NCI-H69 (cell line): Measurements from ENCODE around the gene SBF1.
"Not testable (repeated sequence)": the region's sequence is repeated elsewhere in the genome, so short reads cannot be mapped to it uniquely, and the experiment has no call there.

ENCODE experiments used
- DNase-seq: peaks from one replicate; lab custom pipeline; 2025; lab: John Stamatoyannopoulos, UW

The SBF1 gene

DNA sequence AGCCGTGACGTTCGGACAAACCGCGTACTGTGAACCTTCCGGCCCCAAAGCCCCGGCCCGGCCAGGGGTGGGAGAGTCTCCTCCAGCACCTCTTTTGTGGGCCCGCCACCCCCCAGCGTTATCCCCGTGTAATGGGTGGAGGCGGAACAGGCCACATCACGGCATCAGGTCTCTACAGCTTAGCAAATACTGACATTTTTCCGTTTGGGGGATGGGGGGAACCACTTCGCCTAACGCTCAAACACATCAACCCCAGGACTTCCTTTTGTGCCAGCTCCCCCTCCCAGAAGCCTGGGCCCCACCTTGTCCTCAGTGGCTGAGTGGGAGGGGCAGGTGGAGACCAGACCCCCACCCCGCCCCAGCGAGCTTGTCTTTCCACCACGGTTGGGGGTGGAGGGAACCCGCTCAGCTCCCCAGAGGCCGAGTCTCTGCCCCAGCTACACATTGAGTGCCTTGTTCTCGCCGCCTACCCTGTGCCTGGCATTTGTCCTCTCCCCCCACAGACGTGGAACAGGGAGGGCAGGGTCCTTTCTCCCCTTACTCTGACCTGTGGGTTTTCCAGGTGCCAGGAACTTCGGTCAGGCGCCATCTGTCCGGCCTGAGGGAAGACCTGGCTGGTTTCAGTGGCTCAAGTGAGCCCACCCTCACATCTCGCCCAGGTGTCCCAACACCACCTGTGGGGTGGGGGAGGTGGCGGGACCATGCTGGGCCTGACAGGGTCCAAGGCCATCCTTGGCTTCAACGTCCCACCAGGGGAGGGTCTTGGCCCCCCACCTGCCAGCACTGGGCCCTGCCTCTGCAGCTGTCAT is 29.6 kb downstream of the SBF1 start:
- DNase-seq: peak; percentile 26

DNA sequence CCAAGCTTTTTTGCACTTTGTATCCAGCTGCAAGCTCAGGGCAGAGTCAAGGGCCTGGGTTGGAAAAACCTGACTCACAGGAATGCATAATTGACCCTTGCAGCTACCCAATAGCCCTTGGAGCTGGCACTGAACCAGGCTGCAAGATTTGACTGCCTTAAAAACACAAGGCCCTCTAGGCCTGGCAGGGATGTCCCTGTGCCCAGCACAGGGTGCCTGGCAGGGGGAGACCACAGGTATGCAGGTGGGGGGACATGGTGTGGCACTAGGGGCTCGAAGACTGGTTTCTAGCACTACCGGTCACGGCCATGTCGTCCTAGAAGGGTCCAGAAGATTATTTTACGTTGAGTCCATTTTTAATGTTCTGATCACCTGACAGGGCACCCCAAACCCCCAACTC is 30.2 kb downstream of the SBF1 start:
- DNase-seq: no peak

- DNase-seq: no peak
These were observed 30.8 kb downstream of the SBF1 start for GRCh38 chr22:50443801-50444625.

- no peak for DNase-seq
These were observed 31.6 kb downstream of the SBF1 start for GRCh38 chr22:50443197-50443596.

- DNase-seq: no peak
These were observed 33.3 kb downstream of the SBF1 start for GRCh38 chr22:50441428-50441993.

GRCh38 chr22:50440544-50441249 is 34.1 kb downstream of the SBF1 start:
- DNase-seq: no peak

DNA sequence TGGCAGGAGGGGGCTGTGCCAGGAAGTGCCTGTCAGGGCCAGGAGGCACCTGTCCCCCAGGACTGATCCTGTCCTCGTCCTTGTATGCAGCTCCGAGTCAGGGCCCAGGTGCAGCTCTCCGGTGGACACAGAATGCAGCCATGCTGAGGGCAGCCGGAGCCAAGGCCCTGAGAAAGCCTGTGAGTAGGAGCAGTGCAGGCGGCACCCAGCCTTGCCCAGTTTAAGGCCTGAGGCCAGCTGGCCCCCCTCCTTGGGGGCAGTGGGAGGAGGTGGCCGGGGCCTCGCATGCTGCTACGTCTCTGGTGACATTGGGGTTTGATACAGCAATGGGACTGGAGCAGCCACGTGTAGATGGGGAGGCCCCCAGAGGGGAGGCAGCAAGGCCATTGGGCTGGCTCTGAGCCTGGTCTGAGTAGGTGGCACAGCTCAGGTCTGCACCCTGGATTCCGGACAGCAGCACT is 34.9 kb downstream of the SBF1 start:
- DNase-seq: no peak

DNA sequence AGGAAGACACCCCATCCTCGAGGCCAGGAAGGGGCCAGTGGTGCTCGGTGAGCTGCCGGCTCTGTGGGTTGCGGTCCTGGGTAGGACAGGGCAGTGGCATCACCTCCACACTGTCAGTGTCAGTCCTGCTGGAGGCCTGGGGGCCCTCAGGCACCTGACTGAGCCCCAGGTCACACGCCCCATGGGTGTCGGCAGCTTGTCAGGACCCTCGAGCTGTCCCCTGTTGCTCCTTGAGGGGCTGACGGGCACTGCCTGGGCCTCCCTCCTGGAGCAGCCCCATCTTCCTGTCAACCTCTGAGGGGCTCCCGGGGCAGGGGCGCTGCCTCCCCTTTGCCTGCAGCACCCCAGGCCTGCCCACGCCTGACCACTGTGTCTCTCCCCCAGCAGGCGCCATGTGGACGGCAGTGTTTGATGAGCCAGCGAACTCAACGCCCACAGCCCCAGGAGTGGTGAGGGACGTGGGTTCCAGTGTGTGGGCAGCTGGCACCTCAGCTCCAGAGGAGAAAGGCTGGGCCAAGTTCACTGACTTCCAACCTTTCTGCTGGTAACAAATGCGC is 35.4 kb downstream of the SBF1 start:
- DNase-seq: no peak

- no peak for DNase-seq
These were observed 36.2 kb downstream of the SBF1 start for GRCh38 chr22:50438305-50439275.

GRCh38 chr22:50437511-50438304 is 37.1 kb downstream of the SBF1 start:
- no peak for DNase-seq

GRCh38 chr22:50436841-50437341 is 37.9 kb downstream of the SBF1 start:
- DNase-seq: no peak

- DNase-seq: no peak
These were observed 38.6 kb downstream of the SBF1 start for GRCh38 chr22:50436015-50436830.

DNA sequence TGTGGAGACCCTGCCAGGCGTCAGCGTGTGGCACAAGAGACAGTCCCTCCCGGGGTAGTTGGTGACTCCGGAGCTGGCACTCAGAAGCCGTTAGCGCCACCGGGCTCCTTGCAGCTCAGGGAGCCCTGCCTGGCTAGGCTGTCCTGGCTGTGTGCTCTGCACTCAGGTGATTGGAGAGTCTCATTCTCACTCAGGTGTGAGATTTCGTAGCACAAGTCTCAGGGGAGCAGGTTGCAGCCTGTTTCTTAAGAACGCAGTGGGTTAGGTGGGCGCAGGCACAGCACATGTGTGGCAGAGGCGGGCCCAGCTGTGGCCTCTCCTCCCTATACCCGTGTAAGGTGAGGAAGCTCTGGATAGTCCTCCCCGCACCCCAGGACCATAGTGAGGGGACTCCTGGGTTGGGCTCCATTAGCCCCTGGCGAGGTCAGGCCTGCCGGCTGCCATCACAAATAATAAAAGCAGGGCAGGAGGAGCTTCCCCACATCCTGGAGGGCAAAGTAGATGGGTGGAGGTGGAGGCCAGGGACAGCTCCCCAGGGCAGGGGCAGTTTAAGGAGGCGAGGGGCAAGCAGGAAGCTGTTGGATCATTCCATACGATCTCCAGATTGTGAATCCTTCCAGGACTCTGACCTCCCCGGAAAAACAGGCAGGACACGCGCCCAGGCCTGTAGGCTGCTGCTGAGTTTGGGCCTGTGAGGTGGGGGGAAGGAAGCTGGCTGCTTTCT is 39.4 kb downstream of the SBF1 start:
- DNase-seq: no peak

- no peak for DNase-seq
These were observed 40.0 kb downstream of the SBF1 start for GRCh38 chr22:50434849-50435248.

DNA sequence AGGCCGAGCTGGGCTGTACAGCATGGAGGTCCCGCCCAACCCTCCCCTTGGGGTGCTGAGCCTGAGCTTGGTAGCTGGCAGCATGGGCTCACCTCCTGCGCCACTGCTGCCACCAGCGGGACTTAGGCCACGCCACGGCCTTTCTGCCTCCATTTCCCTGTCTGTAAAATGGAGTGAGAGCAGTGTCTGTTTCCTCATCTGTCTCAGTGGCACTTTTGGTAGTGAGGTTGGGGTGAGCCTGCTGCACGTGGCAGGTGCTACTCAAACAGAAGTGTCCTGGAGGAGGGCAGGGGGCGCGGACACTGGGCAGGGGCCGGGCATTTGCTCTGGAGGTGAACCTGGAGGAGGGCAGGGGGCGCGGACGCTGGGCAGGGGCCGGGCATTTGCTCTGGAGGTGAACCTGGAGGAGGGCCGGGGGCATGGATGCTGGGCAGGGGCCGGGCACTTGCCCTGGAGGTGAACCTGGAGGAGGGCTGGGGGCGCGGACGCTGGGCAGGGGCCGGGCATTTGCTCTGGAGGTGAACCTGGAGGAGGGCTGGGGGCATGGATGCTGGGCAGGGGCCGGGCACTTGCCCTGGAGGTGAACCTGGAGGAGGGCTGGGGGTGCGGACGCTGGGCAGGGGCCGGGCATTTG is 41.8 kb downstream of the SBF1 start:
- not testable (repeated sequence) for DNase-seq

- no peak for DNase-seq
These were observed 42.5 kb downstream of the SBF1 start for GRCh38 chr22:50432131-50432876.
